Coronary artery (tissue), 2 donors: ENCODE results near the gene PRIMPOL.

Experiments used
- DNase-seq: peaks from one replicate; pipeline ENCODE4 v3.0.0-alpha.2; 2017; ENCODE audit warnings: low spot score
- H3K27ac ChIP-seq, 2 donors: fragments of 200-600 bp; sonication (generic); one replicate each; pipeline ENCODE4 v1.5.1; 2016 to 2019
- H3K4me3 ChIP-seq: fragments of 200-600 bp; sonication (generic); 2 replicates; pipeline ENCODE4 v1.5.1; 2016; ENCODE audit warnings: mild to moderate bottlenecking, moderate library complexity
- CTCF ChIP-seq: fragments of 200-600 bp; sonication (generic); IDR thresholded peaks from one replicate; pipeline ENCODE4 v1.5.1; 2019; ENCODE audit warnings: antibody characterized with exemption

The PRIMPOL gene

GRCh38 chr4:184628103-184628502, 21.4 kb upstream of the PRIMPOL start:
- no peak for TF ChIP-seq CTCF
- Histone ChIP-seq H3K4me3 (no peak overlapping the region), H3K27ac (no peak overlapping the region)
- no peak for DNase-seq

- no peak for TF ChIP-seq CTCF
- Histone ChIP-seq H3K27ac (no peak overlapping the region), H3K4me3 (no peak overlapping the region)
- no peak for DNase-seq
These were observed 16.7 kb upstream of the PRIMPOL start for GRCh38 chr4:184632842-184633241.

GRCh38 chr4:184635381-184635780, 14.2 kb upstream of the PRIMPOL start:
- Histone ChIP-seq H3K27ac (no peak overlapping the region), H3K4me3 (no peak overlapping the region)
- DNase-seq = no peak
- no peak for TF ChIP-seq CTCF

GRCh38 chr4:184636144-184636543, 13.4 kb upstream of the PRIMPOL start:
- Histone ChIP-seq H3K27ac (no peak overlapping the region), H3K4me3 (no peak overlapping the region)
- no peak for DNase-seq
- no peak for TF ChIP-seq CTCF

GRCh38 chr4:184636897-184637296, 12.6 kb upstream of the PRIMPOL start:
- Histone ChIP-seq H3K4me3 (no peak overlapping the region), H3K27ac (no peak overlapping the region)
- no peak for TF ChIP-seq CTCF
- DNase-seq = no peak

- no peak for TF ChIP-seq CTCF
- Histone ChIP-seq H3K27ac (no peak overlapping the region), H3K4me3 (no peak overlapping the region)
- DNase-seq = no peak
These were observed 8.5 kb upstream of the PRIMPOL start for GRCh38 chr4:184641022-184641421.

- H3K27ac ChIP-seq = no peak overlapping the region
- no peak for TF ChIP-seq CTCF
- DNase-seq = no peak
These were observed 8.1 kb upstream of the PRIMPOL start for GRCh38 chr4:184641451-184641850.

More at GRCh38 chr4:184641451-184641850, 8.1 kb upstream of the PRIMPOL start:
- no peak overlapping the region for H3K4me3 ChIP-seq
